GM10266 (cell line): ENCODE data around the gene SYNC.

ENCODE experiments used
- DNase-seq: peaks from one replicate; pipeline ENCODE4 v3.0.0; 2012; ENCODE audit errors: extremely low spot score
- TF ChIP-seq, protein P1 (sequence below): IDR thresholded peaks from 2 replicates; pipeline ENCODE4 v1.5.1; 2012; ENCODE audit warnings: mild to moderate bottlenecking, low read depth; ENCODE audit not compliant: control insufficient read depth, insufficient read depth; ENCODE audit errors: missing control alignments

SYNC gene

GRCh38 chr1:32719681-32720275 lies 17.2 kb upstream of the SYNC start:
- no peak for DNase-seq
- TF ChIP-seq, protein P1, sequence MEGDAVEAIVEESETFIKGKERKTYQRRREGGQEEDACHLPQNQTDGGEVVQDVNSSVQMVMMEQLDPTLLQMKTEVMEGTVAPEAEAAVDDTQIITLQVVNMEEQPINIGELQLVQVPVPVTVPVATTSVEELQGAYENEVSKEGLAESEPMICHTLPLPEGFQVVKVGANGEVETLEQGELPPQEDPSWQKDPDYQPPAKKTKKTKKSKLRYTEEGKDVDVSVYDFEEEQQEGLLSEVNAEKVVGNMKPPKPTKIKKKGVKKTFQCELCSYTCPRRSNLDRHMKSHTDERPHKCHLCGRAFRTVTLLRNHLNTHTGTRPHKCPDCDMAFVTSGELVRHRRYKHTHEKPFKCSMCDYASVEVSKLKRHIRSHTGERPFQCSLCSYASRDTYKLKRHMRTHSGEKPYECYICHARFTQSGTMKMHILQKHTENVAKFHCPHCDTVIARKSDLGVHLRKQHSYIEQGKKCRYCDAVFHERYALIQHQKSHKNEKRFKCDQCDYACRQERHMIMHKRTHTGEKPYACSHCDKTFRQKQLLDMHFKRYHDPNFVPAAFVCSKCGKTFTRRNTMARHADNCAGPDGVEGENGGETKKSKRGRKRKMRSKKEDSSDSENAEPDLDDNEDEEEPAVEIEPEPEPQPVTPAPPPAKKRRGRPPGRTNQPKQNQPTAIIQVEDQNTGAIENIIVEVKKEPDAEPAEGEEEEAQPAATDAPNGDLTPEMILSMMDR = no peak

GRCh38 chr1:32718527-32718926 lies 16.0 kb upstream of the SYNC start:
- TF ChIP-seq, protein P1 = no peak
- no peak for DNase-seq

DNA sequence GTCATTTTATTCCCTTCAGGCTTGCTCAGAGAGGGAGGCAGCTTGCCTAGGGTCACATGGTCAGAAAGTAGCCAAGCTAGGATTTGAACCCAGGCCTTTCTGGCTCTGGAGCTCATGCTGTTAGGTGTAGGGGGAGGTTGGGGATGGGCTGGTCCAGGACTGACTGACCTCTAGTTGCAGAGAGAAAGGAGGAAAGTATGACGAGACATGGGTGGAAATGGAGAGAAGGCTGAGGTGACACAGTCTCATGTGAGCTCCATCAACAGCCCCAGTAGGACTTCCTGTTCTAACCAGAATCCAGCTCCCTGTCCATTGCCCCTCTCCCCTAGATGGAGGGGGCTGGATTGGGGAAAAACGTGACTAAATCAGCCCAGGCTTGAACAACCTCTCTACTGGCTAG lies 15.5 kb upstream of the SYNC start:
- TF ChIP-seq, protein P1 = no peak
- no peak for DNase-seq

DNA sequence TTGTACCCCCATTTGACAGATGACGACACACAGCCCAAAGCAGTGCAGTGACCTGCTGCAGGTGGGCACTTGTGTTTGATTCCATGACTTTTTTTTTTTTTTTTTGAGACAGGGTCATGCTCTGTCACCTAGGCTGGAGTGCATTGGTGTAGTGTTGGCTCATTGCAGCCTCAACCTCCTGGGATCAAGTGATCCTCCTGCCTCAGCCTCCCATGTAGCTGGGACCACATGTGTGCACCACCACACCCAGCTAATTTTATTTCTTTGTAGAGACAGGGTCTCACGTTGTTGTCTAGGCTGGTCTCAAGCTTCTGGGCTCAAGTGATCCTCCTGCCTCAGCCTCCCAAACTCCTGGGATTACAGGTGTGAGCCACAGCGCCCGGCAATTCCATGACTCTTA lies 14.9 kb upstream of the SYNC start:
- TF ChIP-seq, protein P1 = no peak
- no peak for DNase-seq

- DNase-seq = peak; percentile 77
- TF ChIP-seq, protein P1 = no peak
These were observed 14.0 kb upstream of the SYNC start for GRCh38 chr1:32716312-32717148.

DNA sequence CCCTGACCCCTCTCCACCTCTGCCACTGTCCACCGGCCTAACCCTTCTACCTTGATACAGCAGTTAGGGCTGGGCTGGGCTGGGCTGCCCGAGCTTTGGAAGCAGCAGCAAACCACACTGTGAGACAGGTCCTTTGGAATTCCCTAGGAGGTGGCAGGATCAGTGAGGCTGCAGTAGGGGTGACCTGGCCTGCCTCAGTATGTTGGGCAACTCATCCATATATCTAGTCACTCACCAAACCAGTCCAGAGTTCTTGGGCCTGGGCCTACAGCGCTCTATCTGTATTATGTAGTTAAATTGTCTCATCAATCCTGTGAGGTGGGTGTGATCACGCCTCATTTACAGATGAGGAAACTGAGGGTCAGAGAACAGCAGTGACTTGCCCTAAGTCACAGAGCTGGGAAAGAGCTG lies 13.3 kb upstream of the SYNC start:
- DNase-seq = no peak
- TF ChIP-seq, protein P1 = no peak

- TF ChIP-seq, protein P1 = no peak
- no peak for DNase-seq
These were observed 11.7 kb upstream of the SYNC start for GRCh38 chr1:32714277-32714676.
